SK-N-MC (cell line): ENCODE results near the gene CLASP2.

Experiments
- EZH2 ChIP-seq: fragments of 200-600 bp; sonication (generic); IDR thresholded peaks from one replicate; pipeline ENCODE4 v1.6.1; 2017; ENCODE audit warnings: antibody characterized with exemption
- FOXP2 ChIP-seq: optimal IDR thresholded peaks from 2 replicates; pipeline ENCODE3; 2011; ENCODE audit warnings: mild to moderate bottlenecking, moderate library complexity; ENCODE audit not compliant: insufficient read depth; ENCODE audit errors: extremely low read length, control extremely low read depth
- POLR2AphosphoS5 ChIP-seq: IDR thresholded peaks from 2 replicates; pipeline ENCODE4 v1.6.1; 2012; ENCODE audit warnings: mild to moderate bottlenecking, low read depth, low read length, borderline replicate concordance

DNA sequence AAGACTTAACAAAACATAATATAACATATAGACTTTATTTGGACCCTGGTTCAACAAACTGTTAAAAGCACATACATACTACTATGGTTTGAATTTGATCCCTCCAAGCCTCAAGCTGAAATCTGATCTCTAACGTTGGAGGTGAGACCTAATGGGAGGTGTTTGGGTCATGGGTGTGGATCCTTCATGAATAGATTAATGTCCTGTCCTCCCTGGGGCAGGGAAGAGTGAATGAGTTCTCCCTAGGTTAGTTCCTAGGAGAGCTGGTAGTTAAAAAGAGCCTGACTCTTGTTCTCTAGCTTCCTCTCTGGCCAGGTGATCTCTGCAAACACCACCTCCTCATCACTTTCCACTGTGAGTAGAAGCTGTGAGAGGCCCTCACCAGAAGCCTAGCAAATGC, 36.4 kb downstream of the CLASP2 start:
- TF ChIP-seq EZH2 (no peak), POLR2AphosphoS5 (no peak), FOXP2 (no peak)
